HCT116 (cell line): ENCODE measurements around the gene CAMKK2. TPM values are rescaled to one million over a fixed set of nuclear protein-coding genes. Genes with fewer than 3 reads are reported as not detected.

ENCODE experiments used
- ATAC-seq: fragments of 200-7000 bp; cut with Tn5 transposase; 2 replicates; pipeline ENCODE4 v1.9.1; 2020; ENCODE audit warnings: mild to moderate bottlenecking, moderate library complexity
- BruUV-seq: library from RNA; stranded (reverse); fragments of 400-500 nt; replicated peaks from 2 replicates; lab custom pipeline; 2021; lab: Mats Ljungman, UMichigan
- CTCF ChIA-PET: fragments of 300-600 bp; sonication (Branson Sonifier 250); formaldehyde crosslinking; loops from one replicate; lab custom pipeline; 2021; ENCODE audit warnings: antibody characterized with exemption; lab: Charles Lee
- POLR2A ChIA-PET: fragments of 300-600, 350-600 bp; sonication (Branson Sonifier 250); formaldehyde crosslinking; loops from one replicate; lab custom pipeline; 2021; ENCODE audit warnings: antibody characterized with exemption; lab: Charles Lee
- RAD21 ChIA-PET, 2 experiments: fragments of 300-600 bp; sonication (Branson Sonifier 250); formaldehyde crosslinking; loops; one replicate each; lab custom pipeline; 2023; ENCODE audit warnings: low total read pairs in 2 of 2; ENCODE audit not compliant: uncharacterized antibody in 2 of 2, unreplicated experiment in 2 of 2, low non-redundant PET in 1 of 2; lab: Charles Lee
- DNase-seq: peaks from one replicate; pipeline ENCODE4 v3.0.0-alpha.2; 2010; ENCODE audit warnings: low read depth, low spot score
- H2AFZ ChIP-seq: fragments of 200-600 bp; shearing (Covaris generic), sonication (generic); 2 replicates; pipeline ENCODE4 v1.6.1; 2017; ENCODE audit warnings: low read depth, mixed run types, mixed read lengths, antibody characterized with exemption, low read length; ENCODE audit not compliant: poor library complexity, severe bottlenecking
- H3K27ac ChIP-seq: 2 replicates; pipeline ENCODE4 v1.5.1; 2012; ENCODE audit warnings: low read depth, low read length
- H3K27me3 ChIP-seq: fragments of 200-600 bp; sonication (generic); 2 replicates; pipeline ENCODE4 v1.6.1; 2016; ENCODE audit warnings: mixed run types, low read length, mixed read lengths; ENCODE audit not compliant: insufficient read depth
- H3K36me3 ChIP-seq, 2 experiments: fragments of 200-500 bp in 1 of 2; fragments of 200-600 bp in 1 of 2; sonication (Bioruptor generic) in 1 of 2; sonication (generic) in 1 of 2; 2 replicates each; pipeline versions ENCODE4 v1.5.1 to v1.6.1; 2014 to 2016; ENCODE audit warnings: low read length in 2 of 2, inconsistent platforms in 1 of 2, mixed read lengths in 1 of 2, mixed run types in 1 of 2; ENCODE audit not compliant: insufficient read depth in 2 of 2, control insufficient read depth in 1 of 2
- H3K4me1 ChIP-seq, 2 experiments: fragments of 200-600 bp in 1 of 2; sonication (generic) in 1 of 2; 2 replicates each; pipeline versions ENCODE4 v1.5.1 to v1.6.1; 2012 to 2017; ENCODE audit warnings: low read length in 2 of 2, inconsistent platforms in 1 of 2, mild to moderate bottlenecking in 1 of 2, mixed read lengths in 1 of 2, mixed run types in 1 of 2, moderate library complexity in 1 of 2; ENCODE audit not compliant: insufficient read depth in 2 of 2, control insufficient read depth in 1 of 2
- H3K4me2 ChIP-seq: fragments of 200-600 bp; sonication (generic); 2 replicates; pipeline ENCODE4 v1.6.1; 2017; ENCODE audit warnings: mixed run types, low read length, mixed read lengths
- H3K4me3 ChIP-seq, 2 experiments: fragments of 200-600 bp in 1 of 2; sonication (generic) in 1 of 2; replicated peaks in 1 of 2; 2 replicates each; pipeline ENCODE4 v1.5.1; 2011 to 2016; ENCODE audit warnings: low read length in 2 of 2, control low read depth in 1 of 2, low read depth in 1 of 2, mild to moderate bottlenecking in 1 of 2, mixed read lengths in 1 of 2, mixed run types in 1 of 2
- H3K79me2 ChIP-seq: fragments of 200-600 bp; sonication (generic); 2 replicates; pipeline ENCODE4 v1.6.1; 2017; ENCODE audit warnings: mild to moderate bottlenecking, mixed run types, low read length, moderate library complexity, mixed read lengths; ENCODE audit not compliant: insufficient read depth
- H3K9ac ChIP-seq: fragments of 200-600 bp; sonication (generic); 2 replicates; pipeline ENCODE4 v1.6.1; 2016; ENCODE audit warnings: low read length, mixed read lengths
- H3K9me2 ChIP-seq: fragments of 200-600 bp; sonication (generic), shearing (Covaris generic); 2 replicates; pipeline ENCODE4 v1.6.1; 2017; ENCODE audit warnings: mixed run types, mild to moderate bottlenecking, moderate library complexity; ENCODE audit not compliant: insufficient read depth
- H3K9me3 ChIP-seq, 2 experiments: fragments of 200-500 bp in 1 of 2; fragments of 200-600 bp in 1 of 2; sonication (Bioruptor generic) in 1 of 2; sonication (generic) in 1 of 2; 2 replicates each; pipeline ENCODE4 v1.6.1; 2014 to 2017; ENCODE audit warnings: low read length in 2 of 2, mixed read lengths in 2 of 2, inconsistent platforms in 1 of 2, low read depth in 1 of 2, mild to moderate bottlenecking in 1 of 2, mixed run types in 1 of 2, moderate library complexity in 1 of 2; ENCODE audit not compliant: control insufficient read depth in 1 of 2, insufficient read depth in 1 of 2
- H4K20me1 ChIP-seq: fragments of 200-600 bp; sonication (generic), shearing (Covaris generic); 2 replicates; pipeline ENCODE4 v1.6.1; 2017; ENCODE audit warnings: mixed run types, mild to moderate bottlenecking, moderate library complexity; ENCODE audit not compliant: insufficient read depth
- ATF3 ChIP-seq: IDR thresholded peaks from 2 replicates; pipeline ENCODE4 v1.6.1; 2012
- CTCF ChIP-seq, 3 experiments: fragments of 200-600 bp in 1 of 3; sonication (generic) in 1 of 3; IDR thresholded peaks in 2 of 3; conservative IDR thresholded peaks in 1 of 3; 2 replicates each; pipeline ENCODE4 v1.5.1; 2012 to 2017; ENCODE audit warnings: low read depth in 2 of 3, low read length in 2 of 3, antibody characterized with exemption in 1 of 3, borderline replicate concordance in 1 of 3, control low read depth in 1 of 3, mild to moderate bottlenecking in 1 of 3, mixed read lengths in 1 of 3, mixed run types in 1 of 3, moderate library complexity in 1 of 3; ENCODE audit not compliant: insufficient read depth in 1 of 3
- EZH2 ChIP-seq: fragments of 200-600 bp; sonication (generic); IDR thresholded peaks from 2 replicates; pipeline ENCODE4 v1.6.1; 2017; ENCODE audit warnings: antibody characterized with exemption, mixed run types
- MAX ChIP-seq: IDR thresholded peaks from 2 replicates; pipeline ENCODE4 v1.6.1; 2012
- RAD21 ChIP-seq: IDR thresholded peaks from 2 replicates; pipeline ENCODE4 v1.6.1; 2012; ENCODE audit warnings: low read depth, mild to moderate bottlenecking
- SIN3A ChIP-seq: IDR thresholded peaks from 2 replicates; pipeline ENCODE4 v1.6.1; 2012; ENCODE audit warnings: low read depth
- SRF ChIP-seq: IDR thresholded peaks from 2 replicates; pipeline ENCODE4 v1.6.1; 2012; ENCODE audit warnings: low read depth
- TCF7L2 ChIP-seq: IDR thresholded peaks from 2 replicates; pipeline ENCODE4 v1.7.0; 2011; ENCODE audit warnings: borderline replicate concordance, inconsistent platforms; ENCODE audit not compliant: insufficient read depth, insufficient read length; ENCODE audit errors: extremely low read depth
- YY1 ChIP-seq: IDR thresholded peaks from 2 replicates; pipeline ENCODE4 v1.6.1; 2011; ENCODE audit warnings: low read length, low read depth, moderate library complexity, mild to moderate bottlenecking; ENCODE audit not compliant: insufficient replicate concordance; ENCODE audit errors: extremely low read depth
- intact Hi-C: fragments of 100-400 bp; cut with micrococcal nuclease; formaldehyde crosslinking; loops from 2 replicates; pipeline ENCODE4 v1.10.0; 2022
- total RNA-seq: library from RNA; stranded (reverse); gene quantifications from one replicate; pipeline ENCODE4 v1.2.1, GENCODE V29; 2021; ENCODE audit not compliant: unreplicated experiment
- TF ChIP-seq, protein P1 (sequence below): IDR thresholded peaks from 2 replicates; pipeline ENCODE4 v1.6.1; 2012; ENCODE audit warnings: low read depth

The CAMKK2 gene
- total RNA-seq, 1 experiment from 2014 or later = 33.8 TPM

- Histone ChIP-seq H4K20me1 (no peaks in the 10 kb centered on the region), H3K9me2 (no peaks in the 10 kb centered on the region), H3K9ac (no peak overlapping the region), H3K4me3 (no peak overlapping the region), H3K36me3 (peaks cover 9 to 18% of the 10 kb centered on the region in 2 experiments; a peak in 3 of 4 replicates), H3K79me2 (no peaks in the 10 kb centered on the region), H3K27me3 (no peaks in the 10 kb centered on the region), H3K4me1 (no peaks in the 10 kb centered on the region), H3K4me2 (no peak overlapping the region), H3K9me3 (no peaks in the 10 kb centered on the region), H3K27ac (no peak overlapping the region), H2AFZ (no peak overlapping the region)
- CTCF ChIA-PET = no interaction called here
- DNase-seq (no peak), ATAC-seq (no peak)
- intact Hi-C loops = no loop called here
- RAD21 ChIA-PET = no interaction called here
- TF ChIP-seq ATF3 (no peak), EZH2 (no peak)
- TF ChIP-seq, protein P1, sequence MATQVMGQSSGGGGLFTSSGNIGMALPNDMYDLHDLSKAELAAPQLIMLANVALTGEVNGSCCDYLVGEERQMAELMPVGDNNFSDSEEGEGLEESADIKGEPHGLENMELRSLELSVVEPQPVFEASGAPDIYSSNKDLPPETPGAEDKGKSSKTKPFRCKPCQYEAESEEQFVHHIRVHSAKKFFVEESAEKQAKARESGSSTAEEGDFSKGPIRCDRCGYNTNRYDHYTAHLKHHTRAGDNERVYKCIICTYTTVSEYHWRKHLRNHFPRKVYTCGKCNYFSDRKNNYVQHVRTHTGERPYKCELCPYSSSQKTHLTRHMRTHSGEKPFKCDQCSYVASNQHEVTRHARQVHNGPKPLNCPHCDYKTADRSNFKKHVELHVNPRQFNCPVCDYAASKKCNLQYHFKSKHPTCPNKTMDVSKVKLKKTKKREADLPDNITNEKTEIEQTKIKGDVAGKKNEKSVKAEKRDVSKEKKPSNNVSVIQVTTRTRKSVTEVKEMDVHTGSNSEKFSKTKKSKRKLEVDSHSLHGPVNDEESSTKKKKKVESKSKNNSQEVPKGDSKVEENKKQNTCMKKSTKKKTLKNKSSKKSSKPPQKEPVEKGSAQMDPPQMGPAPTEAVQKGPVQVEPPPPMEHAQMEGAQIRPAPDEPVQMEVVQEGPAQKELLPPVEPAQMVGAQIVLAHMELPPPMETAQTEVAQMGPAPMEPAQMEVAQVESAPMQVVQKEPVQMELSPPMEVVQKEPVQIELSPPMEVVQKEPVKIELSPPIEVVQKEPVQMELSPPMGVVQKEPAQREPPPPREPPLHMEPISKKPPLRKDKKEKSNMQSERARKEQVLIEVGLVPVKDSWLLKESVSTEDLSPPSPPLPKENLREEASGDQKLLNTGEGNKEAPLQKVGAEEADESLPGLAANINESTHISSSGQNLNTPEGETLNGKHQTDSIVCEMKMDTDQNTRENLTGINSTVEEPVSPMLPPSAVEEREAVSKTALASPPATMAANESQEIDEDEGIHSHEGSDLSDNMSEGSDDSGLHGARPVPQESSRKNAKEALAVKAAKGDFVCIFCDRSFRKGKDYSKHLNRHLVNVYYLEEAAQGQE = no peak
- POLR2A ChIA-PET = no interaction called here
- BruUV-seq = no TSS peak
Observed at GRCh38 chr12:121246893-121247557, 49.5 kb downstream of the CAMKK2 start.

DNA sequence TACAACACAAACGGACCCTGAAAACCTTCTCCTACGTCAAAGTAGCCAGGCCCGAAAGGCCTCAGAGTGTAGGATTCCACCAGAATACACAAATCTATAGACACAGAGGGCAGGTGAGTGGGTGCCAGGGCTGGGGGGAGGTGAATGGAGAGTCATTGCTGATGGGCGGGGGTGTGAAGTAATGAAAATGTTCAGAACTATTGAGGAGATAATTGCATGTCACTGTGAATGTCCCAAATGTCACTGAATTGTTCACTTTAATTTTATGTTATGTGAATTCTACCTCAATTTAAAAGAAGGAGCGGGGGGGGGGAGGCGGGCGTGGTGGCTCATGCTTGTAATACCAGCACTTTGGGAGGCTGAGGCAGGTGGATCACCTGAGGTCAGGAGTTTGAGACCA, 50.6 kb downstream of the CAMKK2 start:
- no peaks in the 10 kb centered on the region for H4K20me1 ChIP-seq
- no peaks in the 10 kb centered on the region for H3K9me2 ChIP-seq
- no peak overlapping the region for H2AFZ ChIP-seq
- H3K36me3 ChIP-seq = peaks cover 3 to 18% of the 10 kb centered on the region in 2 experiments; a peak in 3 of 4 replicates
- POLR2A ChIA-PET = no interaction called here
- no peaks in the 10 kb centered on the region for H3K27me3 ChIP-seq
- no TSS peak for BruUV-seq
- DNase-seq (no peak), ATAC-seq (no peak)
- H3K79me2 ChIP-seq = no peaks in the 10 kb centered on the region
- no peaks in the 10 kb centered on the region for H3K4me1 ChIP-seq
- H3K4me3 ChIP-seq = no peak overlapping the region
- RAD21 ChIA-PET = no interaction called here
- H3K9ac ChIP-seq = no peak overlapping the region
- intact Hi-C loops = no loop called here
- H3K27ac ChIP-seq = no peak overlapping the region
- no peaks in the 10 kb centered on the region for H3K9me3 ChIP-seq
- no peak overlapping the region for H3K4me2 ChIP-seq
- CTCF ChIA-PET = no interaction called here
- TF ChIP-seq SIN3A (no peak), YY1 (no peak), TCF7L2 (no peak), RAD21 (no peak), MAX (no peak), CTCF (IDR thresholded peaks at IDR 0.05 in 2 of 3, conservative IDR thresholded peaks at IDR 0.05 in 1 of 3; ENCODE audit: borderline replicate concordance in 1 of 3, insufficient read depth in 1 of 3, low read depth in 2 of 3, low read length in 2 of 3) (no peak), SRF (no peak), EZH2 (no peak)
